Sigmoid colon (tissue), 4 donors: ENCODE results near the gene CNOT6.
"Not testable (repeated sequence)": the region's sequence is repeated elsewhere in the genome, so short reads cannot be mapped to it uniquely, and the experiment has no call there.

Experiments
- CTCF ChIP-seq, 4 experiments: fragments of 450-650 bp in 3 of 4; fragments of 200-600 bp in 1 of 4; IDR thresholded peaks; one replicate each; pipeline ENCODE4 v1.5.1; 2016 to 2019; ENCODE audit warnings: antibody characterized with exemption in 4 of 4, mild to moderate bottlenecking in 3 of 4, moderate library complexity in 2 of 4
- EP300 ChIP-seq, 4 donors: sonication (generic); formaldehyde crosslinking; IDR thresholded peaks; one replicate each; pipeline ENCODE4 v1.6.1; 2017; ENCODE audit warnings: antibody characterized with exemption in 4 of 4
- POLR2A ChIP-seq, 2 donors: fragments of 450-650 bp; IDR thresholded peaks; one replicate each; pipeline ENCODE4 v1.6.1; 2016; ENCODE audit warnings: antibody characterized with exemption in 2 of 2, mild to moderate bottlenecking in 2 of 2, moderate library complexity in 2 of 2
- POLR2AphosphoS5 ChIP-seq, 4 donors: sonication (generic); formaldehyde crosslinking; IDR thresholded peaks; one replicate each; pipeline ENCODE4 v1.6.1; 2017; ENCODE audit warnings: antibody characterized with exemption in 4 of 4

DNA sequence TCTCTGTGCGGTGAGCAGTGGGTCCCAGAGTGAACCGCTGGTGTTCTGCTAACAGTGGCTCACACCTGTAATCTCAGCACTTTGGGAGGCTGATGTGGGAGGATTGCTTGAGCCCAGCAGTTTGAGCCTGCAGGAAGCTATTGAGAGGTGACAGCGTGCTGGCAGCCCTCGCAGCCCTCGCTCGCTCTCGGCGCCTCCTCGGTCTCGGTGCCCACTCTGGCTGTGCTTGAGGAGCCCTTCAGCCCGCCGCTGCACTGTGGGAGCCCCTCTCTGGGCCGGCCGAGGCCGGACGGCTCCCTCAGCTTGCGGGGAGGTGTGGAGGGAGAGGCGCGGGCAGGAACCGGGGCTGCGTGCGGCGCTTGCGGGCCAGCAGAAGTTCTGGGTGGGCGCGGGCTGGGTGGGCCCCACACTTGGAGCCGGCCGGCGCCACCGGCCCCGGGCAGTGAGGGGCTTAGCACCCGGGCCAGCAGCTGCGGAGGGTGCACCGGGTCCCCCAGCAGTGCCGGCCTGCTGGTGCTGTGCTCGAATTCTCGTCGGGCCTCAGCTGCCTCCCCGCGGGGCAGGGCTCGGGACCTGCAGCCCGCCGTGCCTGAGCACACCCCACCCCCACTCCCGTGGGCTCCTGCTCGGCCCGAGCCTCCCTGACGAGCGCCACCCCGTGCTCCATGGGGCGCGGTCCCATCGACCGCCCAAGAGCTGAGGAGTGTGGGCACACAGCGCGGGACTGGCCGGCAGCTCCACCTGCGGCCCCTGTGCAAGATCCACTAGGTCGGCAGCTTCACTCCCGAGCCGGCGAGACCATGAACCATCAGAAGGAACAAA is 35.1 kb upstream of the CNOT6 start:
- not testable (repeated sequence) for TF ChIP-seq POLR2A, POLR2AphosphoS5, CTCF, EP300 (IDR thresholded peaks at IDR 0.05)
